DOHH2 (cell line): ENCODE data around the gene PAK2.

ENCODE experiments used
- H3F3A ChIP-seq: fragments of 200-600 bp; sonication (generic), shearing (Covaris generic); 2 replicates; pipeline ENCODE4 v1.6.0; 2016; ENCODE audit warnings: antibody characterized with exemption, mild to moderate bottlenecking; ENCODE audit not compliant: control insufficient read depth, insufficient read depth
- H3K27ac ChIP-seq: fragments of 200-600 bp; sonication (generic); 2 replicates; pipeline ENCODE4 v1.5.1; 2014; ENCODE audit warnings: low read depth, mild to moderate bottlenecking, low read length, moderate library complexity
- H3K27me3 ChIP-seq: fragments of 200-600 bp; sonication (generic); 2 replicates; pipeline ENCODE4 v1.6.1; 2014; ENCODE audit warnings: mild to moderate bottlenecking, low read length, mixed read lengths; ENCODE audit not compliant: control insufficient read depth
- H3K36me3 ChIP-seq: fragments of 200-600 bp; sonication (generic); 2 replicates; pipeline ENCODE4 v1.6.1; 2014; ENCODE audit warnings: mild to moderate bottlenecking, low read length, moderate library complexity, mixed read lengths; ENCODE audit not compliant: control insufficient read depth
- H3K4me1 ChIP-seq: fragments of 200-600 bp; sonication (generic); 2 replicates; pipeline ENCODE4 v1.6.1; 2014; ENCODE audit warnings: mild to moderate bottlenecking, low read length, mixed read lengths; ENCODE audit not compliant: control insufficient read depth
- H3K4me2 ChIP-seq: fragments of 200-600 bp; sonication (generic); 2 replicates; pipeline ENCODE4 v1.6.0; 2014; ENCODE audit warnings: mild to moderate bottlenecking, low read length, moderate library complexity
- H3K4me3 ChIP-seq: fragments of 200-600 bp; sonication (generic); 2 replicates; pipeline ENCODE4 v1.5.1; 2014; ENCODE audit warnings: mild to moderate bottlenecking, low read length, mixed read lengths
- H3K79me2 ChIP-seq: fragments of 200-600 bp; sonication (generic); 2 replicates; pipeline ENCODE4 v1.6.1; 2014; ENCODE audit warnings: mild to moderate bottlenecking, low read length, mixed read lengths; ENCODE audit not compliant: control insufficient read depth
- H3K9me2 ChIP-seq: fragments of 200-600 bp; sonication (generic); replicated peaks from 2 replicates; pipeline ENCODE4 v1.6.1; 2014; ENCODE audit warnings: mild to moderate bottlenecking, low read length, mixed read lengths; ENCODE audit not compliant: control insufficient read depth
- H3K9me3 ChIP-seq: fragments of 200-600 bp; sonication (generic); 2 replicates; pipeline ENCODE4 v1.6.1; 2014; ENCODE audit warnings: antibody characterized with exemption, low read length, mixed read lengths; ENCODE audit not compliant: control insufficient read depth, insufficient read depth
- H4K20me1 ChIP-seq: fragments of 200-600 bp; sonication (generic); 2 replicates; pipeline ENCODE4 v1.6.0; 2014; ENCODE audit warnings: low read depth, mild to moderate bottlenecking, antibody characterized with exemption, low read length, moderate library complexity; ENCODE audit not compliant: control insufficient read depth, insufficient read depth
- CTCF ChIP-seq: fragments of 200-600 bp; sonication (generic); IDR thresholded peaks from one replicate; pipeline ENCODE4 v1.5.1; 2014; ENCODE audit warnings: antibody characterized with exemption, mild to moderate bottlenecking, low read depth, low read length; ENCODE audit not compliant: poor library complexity, severe bottlenecking
- EZH2phosphoT487 ChIP-seq: fragments of 200-600 bp; sonication (generic); IDR thresholded peaks from 2 replicates; pipeline ENCODE4 v1.6.1; 2017; ENCODE audit warnings: borderline replicate concordance, mild to moderate bottlenecking, antibody characterized with exemption, low read length, moderate library complexity, mixed read lengths

PAK2 gene

GRCh38 chr3:196772102-196772501 is 32.4 kb downstream of the PAK2 start:
- Histone ChIP-seq H3K79me2 (peaks cover 99% of the 10 kb centered on the region), H3K9me2 (no peaks in the 10 kb centered on the region), H3K4me1 (peaks cover 9% of the 10 kb centered on the region; the same call in 1 of the 2 replicates), H3F3A (no peaks in the 10 kb centered on the region; the same call in 1 of the 2 replicates), H3K4me3 (no peak overlapping the region), H3K27me3 (no peaks in the 10 kb centered on the region), H3K36me3 (peaks cover 27% of the 10 kb centered on the region), H4K20me1 (peaks cover 18% of the 10 kb centered on the region; the same call in 1 of the 2 replicates), H3K9me3 (no peaks in the 10 kb centered on the region), H3K27ac (no peak overlapping the region), H3K4me2 (no peak overlapping the region)
- TF ChIP-seq CTCF (no peak), EZH2phosphoT487 (no peak)

DNA sequence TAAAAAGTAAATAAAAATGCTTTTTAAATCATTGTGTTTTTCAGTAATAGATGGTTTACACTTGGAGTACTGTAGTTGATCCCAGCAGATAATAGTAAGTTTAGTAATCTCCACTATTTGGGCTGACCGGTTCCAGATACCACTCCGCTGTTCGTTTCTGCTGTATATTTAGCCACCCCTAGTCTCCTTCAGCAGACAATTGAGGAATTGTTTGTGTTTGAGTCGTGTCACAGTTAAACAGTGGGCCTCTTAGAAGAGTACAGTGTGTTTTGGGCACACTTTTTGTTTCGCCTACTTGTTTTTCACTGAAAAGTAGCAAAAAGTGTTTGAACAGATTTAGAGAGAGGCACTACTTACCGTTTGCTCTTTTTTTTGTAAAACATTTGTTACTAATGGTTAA is 33.2 kb downstream of the PAK2 start:
- Histone ChIP-seq H3K4me1 (peaks cover 9% of the 10 kb centered on the region; the same call in 1 of the 2 replicates), H3K4me3 (no peak overlapping the region), H4K20me1 (peaks cover 15% of the 10 kb centered on the region; the same call in 1 of the 2 replicates), H3K9me2 (no peaks in the 10 kb centered on the region), H3K9me3 (no peaks in the 10 kb centered on the region), H3F3A (no peaks in the 10 kb centered on the region; the same call in 1 of the 2 replicates), H3K79me2 (peaks cover 99% of the 10 kb centered on the region), H3K4me2 (no peak overlapping the region), H3K27me3 (no peaks in the 10 kb centered on the region), H3K27ac (no peak overlapping the region), H3K36me3 (peaks cover 25% of the 10 kb centered on the region)
- TF ChIP-seq EZH2phosphoT487 = no peak
- TF ChIP-seq CTCF = no peak

DNA sequence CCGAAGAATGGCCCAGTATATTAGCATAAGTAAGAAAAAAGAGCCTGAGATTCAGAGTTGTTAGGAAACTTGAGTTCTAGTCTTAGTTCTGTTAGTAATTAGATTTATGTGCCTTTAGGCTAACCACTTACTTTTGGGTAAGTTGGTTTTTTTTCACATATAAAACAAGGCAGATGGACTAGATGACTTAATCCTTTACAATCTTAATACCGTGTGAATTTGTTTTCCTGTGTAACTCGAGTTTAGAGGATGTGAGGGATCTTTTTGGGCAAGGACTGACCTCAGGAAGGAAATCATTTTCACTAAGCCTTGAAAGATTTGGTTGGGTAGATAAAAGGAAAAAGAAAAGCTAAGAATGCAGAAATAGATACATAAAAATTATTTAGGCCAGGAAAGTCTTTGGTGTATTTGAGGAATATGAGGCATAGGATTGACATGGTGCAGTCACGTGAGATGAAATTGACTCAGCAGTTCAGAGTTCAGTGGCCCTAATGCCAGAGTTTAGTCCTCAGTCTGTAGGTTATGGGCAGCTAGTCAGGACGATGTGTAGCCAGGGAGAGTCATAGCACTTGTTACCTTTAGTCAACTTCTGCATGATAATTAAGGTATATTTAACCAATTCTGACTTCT is 34.6 kb downstream of the PAK2 start:
- Histone ChIP-seq H3K27ac (no peak overlapping the region), H3K4me2 (no peak overlapping the region), H3K4me3 (no peak overlapping the region), H3K79me2 (peaks cover 99% of the 10 kb centered on the region), H3K4me1 (peaks cover 9% of the 10 kb centered on the region; the same call in 1 of the 2 replicates), H3K27me3 (no peaks in the 10 kb centered on the region), H3K9me2 (no peaks in the 10 kb centered on the region), H3F3A (no peaks in the 10 kb centered on the region; the same call in 1 of the 2 replicates), H3K36me3 (peaks cover 32% of the 10 kb centered on the region), H3K9me3 (no peaks in the 10 kb centered on the region), H4K20me1 (peaks cover 14% of the 10 kb centered on the region; the same call in 1 of the 2 replicates)
- TF ChIP-seq CTCF (no peak), EZH2phosphoT487 (no peak)
